ENCODE measurements around the gene ATRNL1.

- TF ChIP-seq CTCF (IDR thresholded peaks at IDR 0.05; ENCODE audit: low read length): no peak
- no peak for TF ChIP-seq EZH2 (optimal IDR thresholded peaks at IDR 0.05; ENCODE audit: low read depth, low read length)
Measured at GRCh38 chr10:115761166-115761565, 668.0 kb downstream of the ATRNL1 start.

All from MM.1S (cell line).